GM21717 (cell line): ENCODE data around the gene COL1A1.

Source experiments
- ATAC-seq: cut with Tn5 transposase; IDR thresholded peaks from one replicate; pipeline ENCODE4 v1.9.1; 2021; ENCODE audit warnings: mild to moderate bottlenecking, moderate library complexity; ENCODE audit not compliant: unreplicated experiment

Gene COL1A1

DNA sequence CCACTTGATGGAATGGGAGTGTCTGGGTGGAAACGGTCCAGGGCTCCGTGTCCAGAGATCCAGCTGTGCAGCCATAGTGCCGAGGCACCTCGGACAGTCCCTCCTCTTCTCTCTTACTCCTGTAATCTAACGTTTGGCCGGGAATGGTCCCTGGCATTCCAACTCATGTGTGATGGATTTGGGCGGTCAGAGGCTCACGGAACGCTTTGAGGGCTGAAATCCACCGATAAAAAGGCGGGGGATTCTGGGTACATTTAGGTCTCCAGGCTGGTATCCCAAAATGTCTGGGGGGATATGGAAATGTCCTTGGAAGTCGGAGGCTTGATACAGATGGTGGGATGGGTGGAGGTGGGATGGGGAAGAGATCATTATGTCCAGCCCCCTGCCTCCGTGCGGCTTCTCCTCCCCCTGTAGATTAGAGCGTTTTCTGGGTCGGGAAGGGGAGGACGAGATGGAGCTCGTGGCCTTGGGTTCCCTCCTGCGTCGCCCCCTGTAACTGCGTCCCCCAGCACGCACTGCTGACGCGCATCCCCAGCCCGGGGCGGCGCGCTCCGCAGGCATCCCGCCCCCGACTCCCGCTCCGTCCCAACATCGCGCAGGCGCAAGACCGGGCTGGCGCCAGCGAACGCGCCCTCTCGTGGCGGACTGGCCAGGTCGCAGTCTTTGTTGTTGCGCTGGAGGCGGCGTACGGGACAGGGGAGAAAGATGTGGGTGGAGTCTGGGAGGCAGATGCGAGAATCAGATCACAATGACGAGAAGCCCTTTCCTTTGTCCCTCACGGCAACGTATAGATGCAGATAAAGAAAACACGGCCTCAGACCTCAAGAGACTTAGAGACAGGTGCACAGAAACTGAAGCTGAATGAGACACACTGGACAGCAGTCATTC lies 40.2 kb downstream of the COL1A1 start:
- ATAC-seq, result no peak

DNA sequence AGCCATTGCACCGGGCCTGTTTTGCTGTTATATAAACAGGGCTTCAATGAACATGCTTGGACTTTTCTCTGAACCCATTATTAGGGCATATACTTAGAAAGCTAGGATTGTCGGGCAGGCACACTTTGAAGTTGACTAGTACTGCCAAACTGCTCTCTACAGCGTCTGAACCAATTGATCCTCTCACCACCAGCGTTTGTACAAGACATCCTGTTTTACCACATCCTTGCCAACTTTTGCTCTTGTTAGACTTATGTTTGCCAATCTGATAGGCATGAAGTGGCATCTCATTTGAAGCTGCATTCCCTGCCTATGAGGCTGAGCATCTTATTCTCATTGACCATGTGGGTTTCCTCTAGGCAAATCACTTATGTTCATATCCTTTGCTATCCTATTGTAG lies 43.5 kb downstream of the COL1A1 start:
- no peak for ATAC-seq

DNA sequence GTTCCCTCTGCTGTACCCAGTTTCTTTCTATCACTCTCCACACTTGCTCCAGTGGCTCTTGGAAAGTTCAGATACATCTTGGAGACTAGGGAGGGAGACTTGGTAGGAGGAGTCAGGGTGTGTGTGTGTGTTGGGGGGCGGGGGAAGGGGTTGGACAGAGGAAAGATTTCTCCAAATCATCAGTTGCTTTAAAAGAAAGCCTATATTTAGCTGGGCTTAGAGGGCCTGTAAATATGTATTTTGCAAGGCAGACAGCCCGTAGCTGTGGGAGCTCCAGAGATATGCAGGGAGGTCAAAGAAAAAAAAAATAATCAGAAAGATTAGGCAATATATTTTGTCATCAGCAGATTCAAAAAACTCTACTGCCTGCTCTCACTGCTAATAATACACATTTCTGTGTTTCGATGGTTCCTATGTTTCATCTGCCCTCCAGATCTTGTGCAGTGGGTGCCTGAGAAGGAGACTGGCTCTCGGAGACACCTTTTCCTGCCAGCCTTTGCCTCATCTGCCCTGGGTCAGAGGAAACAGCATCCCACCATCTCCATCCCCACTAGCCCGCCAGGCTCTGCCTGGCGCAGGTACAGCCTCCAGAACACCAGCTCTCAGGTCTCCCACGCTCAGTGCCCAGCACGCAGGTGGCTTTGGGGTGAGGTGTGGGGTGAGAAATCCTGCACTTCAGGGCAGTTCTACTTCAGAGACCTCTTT lies 46.2 kb downstream of the COL1A1 start:
- ATAC-seq, result no peak

DNA sequence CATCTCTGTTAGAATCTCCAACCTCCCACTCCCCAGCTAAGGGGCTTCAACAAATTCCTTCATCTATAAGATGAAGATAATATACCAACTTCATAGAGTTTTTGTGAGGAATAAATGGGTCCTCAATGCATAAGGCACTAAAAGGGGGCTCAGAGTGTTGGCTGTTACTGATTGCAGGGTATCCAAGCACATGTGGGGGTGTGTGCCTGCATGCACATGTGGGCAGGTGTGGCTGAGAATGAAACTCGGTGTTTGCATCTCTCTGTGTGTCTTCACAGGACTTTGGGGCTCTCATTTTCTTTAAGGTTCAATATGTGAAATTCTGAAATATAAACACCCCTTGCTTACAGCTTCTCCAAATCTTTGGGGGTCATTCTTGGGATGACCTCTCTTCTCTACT lies 46.8 kb downstream of the COL1A1 start:
- no peak for ATAC-seq

DNA sequence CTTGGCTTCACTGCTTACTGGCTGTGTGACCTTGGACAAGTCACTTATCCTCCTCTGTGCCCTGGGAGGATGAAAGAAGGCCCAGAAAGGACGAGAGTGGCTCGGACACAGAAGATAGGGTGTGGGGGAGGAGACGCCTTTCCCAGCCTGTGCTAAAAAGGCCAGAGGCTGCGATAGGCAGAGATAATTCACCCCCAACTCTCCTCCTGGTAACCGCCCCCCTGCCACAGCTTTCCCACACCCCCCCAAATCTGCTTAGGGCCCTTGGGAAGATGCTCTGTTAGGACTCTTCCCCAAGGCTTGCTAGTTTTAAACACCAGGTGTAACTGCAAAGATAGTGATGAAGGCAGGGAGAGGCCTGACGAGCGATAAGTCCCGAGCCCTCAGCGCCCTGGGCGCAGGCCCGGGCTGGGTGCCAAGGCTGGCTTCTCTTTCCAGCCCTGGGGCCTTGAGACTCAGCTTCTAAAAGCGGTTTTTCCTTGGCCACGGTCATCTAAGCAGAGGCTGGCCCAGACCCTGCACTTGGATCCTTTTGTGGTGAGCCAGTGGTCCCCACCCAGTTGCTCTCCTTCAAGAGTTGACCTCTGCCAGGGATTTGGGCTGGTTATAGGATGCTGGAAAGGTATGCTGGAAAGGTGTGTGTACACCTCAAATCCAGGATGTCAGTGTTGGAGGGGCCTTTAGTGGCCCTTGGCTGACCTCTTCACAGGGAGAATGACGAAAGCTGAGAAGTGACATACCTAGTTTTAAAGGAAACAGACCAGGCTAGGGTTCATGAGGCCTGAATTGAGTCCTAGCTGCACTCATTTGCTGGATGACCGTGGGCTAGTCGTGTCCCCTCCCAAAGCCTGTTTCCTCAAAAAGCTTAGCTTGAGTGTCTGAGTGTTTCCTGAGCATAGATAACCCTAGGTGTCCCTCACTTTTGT lies 47.5 kb downstream of the COL1A1 start:
- no peak for ATAC-seq

DNA sequence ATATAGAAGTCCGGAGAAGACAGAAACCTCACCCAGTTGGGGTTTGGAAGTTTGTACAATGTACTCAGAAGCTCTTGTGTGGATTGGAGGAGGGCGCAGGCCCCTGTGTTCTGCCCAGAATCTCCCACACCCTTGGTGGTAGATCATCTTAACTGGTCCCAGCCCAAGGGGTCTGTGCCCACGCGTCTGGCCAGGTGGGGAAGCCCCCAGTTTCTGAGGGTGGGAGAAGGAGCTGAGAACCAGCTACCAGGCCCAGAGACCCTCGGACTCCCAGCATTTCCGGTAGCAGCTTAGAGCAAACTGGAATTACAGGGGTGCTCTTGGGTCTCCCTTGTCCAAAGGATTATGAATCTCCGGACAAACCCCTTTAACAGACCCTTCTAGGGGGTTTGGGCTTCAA lies 48.7 kb downstream of the COL1A1 start:
- ATAC-seq, result no peak

DNA sequence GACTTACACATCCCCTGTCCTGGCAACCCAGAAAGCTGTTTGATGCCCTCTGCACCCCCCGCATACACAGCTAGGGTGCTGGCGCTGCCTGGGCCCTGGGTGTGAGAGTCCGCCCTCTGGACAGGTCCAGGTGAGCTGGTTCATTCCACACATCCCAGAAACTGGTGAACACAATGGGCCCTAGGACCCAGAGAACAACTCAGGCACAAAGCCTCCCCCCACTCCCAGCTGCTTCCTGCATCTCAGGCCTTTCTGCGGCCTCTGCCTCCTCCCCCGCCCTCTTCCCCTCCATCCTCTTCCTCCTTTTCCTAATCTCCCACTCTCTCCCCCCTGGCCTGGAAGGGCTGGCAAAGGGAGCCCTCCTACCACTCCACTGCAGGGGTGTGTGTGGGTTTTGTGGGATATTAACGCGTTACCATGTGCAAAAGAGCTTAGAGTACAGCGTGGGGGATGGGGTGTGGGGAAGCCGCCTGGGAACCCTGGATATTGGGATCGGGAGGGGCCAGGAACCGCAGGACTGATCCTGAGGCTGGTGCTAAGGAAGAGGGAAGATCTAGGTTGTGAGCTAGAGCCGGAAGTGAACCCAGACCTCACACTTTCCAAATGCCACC lies 49.4 kb downstream of the COL1A1 start:
- ATAC-seq, result no peak

DNA sequence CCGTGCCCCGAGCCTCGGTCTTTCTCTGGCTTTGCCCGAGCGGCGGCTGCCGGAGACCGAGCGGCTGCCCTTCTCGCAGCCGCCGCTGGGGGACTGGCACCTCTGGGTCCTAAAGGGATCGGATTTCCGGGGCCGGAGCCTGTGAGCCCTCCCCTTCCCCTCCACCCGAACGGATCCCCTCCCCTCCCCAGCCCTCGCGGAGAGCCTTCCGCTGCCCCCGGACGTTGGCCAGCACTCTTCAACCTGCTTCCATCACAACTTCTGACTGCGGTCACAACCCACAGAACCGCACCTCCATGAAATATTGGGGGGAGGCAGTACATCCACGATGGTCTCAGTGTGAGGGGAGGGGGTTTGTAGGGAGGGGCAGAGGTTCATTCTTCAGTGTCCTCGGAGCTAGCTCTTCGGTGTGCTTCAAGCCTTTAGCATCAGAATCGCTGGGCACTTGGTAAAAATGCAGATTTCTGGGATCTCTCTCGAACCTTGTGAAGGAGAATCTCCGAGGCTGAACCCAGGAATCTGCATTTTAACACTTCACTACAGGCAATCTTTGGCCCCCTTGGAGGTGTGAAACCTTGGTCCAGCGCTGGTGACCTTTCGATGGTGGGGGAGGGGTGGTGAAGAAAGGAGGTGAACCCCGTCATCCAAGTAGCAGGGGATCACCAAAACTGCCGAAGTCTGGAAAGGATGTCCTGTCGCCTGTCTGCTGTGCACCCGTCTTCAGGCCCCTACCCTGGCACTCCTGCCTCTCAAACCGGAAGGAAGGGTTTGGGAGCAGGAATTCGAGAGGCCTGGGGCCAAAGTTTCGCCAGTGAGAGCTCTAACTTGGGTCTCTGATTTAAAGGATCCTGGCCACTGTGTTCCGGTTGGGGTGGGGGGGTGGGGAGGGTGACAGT lies 50.1 kb downstream of the COL1A1 start:
- ATAC-seq, result peak; percentile 23

DNA sequence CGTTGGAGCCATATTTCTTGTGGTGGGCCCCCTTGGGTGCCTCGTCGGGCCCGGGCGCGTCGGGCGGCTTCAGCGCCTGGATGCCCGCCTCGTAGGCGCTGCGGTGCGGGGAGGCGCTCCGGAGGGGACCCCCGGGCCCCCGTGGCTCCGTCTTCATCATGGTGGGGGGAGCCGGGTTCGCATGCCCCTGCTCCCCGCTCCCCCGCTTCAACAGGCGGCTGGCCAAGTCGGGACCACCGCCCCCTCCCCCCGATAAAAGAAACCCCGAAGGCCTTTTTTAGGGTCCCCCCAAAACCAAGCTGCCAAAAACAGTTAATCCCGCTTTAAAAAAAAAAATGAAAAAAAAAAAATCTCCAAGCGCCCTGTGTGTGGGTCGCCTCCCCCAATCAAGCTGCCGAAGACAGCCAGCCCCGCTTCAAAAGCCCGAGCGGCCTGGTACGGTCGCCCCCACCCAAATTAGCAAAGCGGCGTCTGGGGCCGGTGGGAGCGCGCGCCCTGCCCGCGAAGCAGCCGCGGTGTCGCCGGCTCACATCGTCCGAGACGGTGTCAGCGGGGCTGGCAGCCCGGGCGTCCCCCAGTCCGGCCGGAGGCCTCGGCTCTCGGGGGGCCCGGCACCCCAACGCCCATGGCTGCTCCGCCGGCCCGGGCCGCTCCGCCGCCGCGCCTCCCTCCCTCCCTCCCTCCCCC lies 50.9 kb downstream of the COL1A1 start, which contains the start of gene PPP1R9B:
PPP1R9B (minus strand) TSS at position 324 of the 687 bp plus-strand sequence; CDS start at position 160, 164 bp downstream.
- ATAC-seq, result no peak

DNA sequence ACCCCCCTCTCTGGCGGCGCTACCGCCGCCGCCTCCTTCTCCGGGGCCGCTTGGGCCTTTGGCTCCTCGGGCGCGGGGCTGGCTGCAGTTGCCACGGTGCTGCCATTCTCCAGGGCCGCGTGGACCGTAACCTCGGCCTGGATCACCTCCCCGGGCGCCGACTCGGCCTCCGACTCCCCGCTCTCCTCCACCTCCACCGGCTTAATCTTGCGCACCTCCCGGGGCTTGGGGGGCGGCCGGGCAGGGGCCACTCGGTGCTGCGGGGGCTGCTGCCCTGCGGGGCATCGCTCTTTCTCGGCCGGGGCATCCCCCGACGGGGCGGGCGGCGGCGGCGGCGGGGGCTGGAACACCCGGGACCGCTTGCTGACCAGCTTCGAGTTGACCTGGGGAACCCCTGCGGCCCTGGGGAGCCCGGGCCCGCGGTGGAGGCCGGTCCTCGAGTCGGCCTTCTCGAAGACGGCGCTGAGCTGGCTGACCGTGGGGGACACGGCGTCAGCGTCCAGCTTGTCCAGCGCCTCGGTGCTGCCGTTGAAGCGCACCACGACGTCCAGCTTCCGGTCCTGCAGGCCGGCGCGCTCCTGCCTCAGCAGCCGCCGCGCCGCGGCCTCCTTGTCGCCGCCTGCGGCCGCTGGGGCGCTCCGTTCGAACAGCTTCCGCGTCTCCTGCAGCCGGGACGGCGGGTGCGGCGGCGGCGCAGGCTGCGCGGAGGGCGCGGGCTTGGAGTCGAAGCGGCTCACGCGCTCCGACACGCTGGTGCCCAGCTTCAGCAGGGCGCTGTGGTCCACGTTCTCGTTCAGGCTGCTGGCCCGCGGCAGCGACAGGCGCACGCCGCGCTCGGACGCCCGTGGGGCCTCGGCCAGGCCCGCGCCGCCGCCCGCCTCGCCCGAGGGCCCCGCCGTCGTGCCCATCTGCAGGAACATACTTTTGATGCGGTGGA lies 51.7 kb downstream of the COL1A1 start:
- ATAC-seq, result no peak

DNA sequence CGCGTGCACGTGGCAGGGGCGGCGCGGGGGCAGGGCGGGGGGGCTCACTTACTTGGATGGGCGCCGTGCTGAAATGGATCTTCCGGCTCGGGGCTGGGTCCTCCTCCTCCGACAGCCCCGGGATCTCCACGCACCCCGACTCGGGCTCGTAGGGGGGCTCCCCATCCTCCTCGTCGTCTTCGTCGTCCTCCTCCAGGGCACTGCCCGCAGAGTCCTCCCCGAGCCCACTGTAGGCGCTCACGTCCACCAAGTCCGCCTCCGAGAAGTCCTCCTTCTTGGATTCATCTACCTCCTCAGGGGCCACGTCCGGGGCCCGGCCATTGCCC lies 52.4 kb downstream of the COL1A1 start:
- no peak for ATAC-seq

DNA sequence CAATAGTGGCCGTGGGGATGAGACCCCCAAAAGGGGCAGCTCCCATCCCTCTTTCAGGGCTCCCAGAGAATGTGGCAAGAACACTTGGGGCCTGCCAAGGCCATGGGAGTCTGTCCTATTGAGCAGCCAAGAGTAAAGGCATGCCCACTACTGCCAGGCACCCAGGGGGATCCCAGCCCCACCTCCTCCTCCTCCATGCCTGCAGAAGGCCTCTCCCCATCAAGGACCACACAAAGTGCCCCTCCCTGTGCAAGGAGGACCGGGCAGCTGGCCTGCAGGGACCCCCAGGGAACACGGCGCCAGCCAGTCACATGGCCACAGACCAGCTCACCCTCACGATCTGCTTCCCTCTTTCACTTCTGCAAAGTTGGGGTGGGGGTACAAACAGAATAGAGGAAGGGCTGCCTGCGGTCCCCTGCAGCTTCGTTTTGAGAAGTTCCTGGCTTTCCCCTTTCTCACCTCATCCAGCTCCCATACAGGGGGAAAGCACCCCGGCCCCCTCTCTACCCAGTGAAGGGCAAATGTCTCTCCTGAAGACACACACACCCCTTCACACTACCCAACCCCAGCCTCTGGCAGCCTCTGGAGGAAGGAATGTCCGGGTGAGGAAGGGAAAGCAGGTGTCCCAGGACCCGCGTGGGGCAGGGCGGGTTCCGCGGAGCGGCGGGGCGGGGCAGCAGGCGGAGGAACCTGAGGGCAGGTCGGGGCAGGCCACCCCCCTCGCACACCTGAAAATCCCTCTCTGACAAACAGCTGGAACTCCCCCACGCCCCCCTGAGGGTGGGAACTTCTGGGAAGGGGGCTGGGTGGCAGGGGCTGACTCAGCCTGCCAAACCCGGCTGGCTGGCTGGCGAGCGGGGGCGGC lies 53.0 kb downstream of the COL1A1 start:
- peak; percentile 36 for ATAC-seq

DNA sequence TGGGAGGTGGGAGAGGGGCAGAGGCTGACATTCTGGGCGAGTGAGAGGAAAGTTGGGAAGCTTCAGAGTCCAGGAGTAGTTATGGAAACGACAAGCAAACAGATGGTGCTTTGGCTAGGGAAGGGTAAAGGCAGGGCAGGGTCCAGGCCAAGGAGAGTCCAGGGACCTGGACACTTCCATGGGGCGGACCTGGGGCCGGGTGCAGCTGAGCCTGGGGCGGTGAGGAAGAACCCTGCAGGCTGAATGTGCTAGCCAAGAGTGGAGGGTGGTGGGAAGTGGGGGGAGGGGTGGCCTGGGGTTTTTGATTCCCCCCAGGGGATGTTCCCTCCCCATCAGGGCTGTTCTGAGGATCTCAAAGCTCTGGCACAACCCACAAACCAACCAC lies 53.6 kb downstream of the COL1A1 start:
- ATAC-seq, result no peak

DNA sequence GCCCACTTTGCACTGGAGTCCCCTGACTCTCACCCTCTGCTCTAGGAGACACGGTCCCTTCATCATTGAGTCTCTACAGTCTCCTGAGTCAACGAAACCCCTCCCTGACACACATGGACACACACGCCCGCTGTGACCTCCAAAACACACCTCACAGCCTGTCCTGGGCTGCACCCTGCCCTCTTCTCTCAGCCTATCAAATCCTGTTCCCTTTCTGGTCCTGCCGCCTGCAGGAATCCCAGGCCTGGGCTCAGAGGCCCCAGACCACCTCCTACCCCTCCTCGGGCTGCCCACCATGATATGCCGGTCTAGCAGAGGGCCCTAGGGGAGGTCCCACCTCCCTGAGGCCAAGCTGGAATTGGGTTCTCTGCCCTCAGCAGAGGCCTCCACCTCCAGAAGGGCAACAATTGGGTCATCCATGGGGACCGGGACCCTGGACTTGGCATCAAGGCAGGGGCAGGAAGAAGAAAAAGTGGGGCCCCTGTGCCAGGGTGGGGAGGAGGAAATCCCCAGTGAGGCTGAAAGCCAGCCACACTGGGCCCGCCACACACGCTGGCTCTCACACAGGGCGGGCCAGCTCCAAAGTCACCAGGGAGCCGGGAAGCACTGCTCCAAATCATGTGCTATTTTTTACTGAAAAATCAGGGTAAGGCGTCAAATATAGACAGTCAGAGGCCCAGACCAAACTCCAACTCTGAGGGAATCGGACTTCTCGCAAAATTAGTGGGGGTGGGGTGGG lies 54.3 kb downstream of the COL1A1 start:
- no peak for ATAC-seq

DNA sequence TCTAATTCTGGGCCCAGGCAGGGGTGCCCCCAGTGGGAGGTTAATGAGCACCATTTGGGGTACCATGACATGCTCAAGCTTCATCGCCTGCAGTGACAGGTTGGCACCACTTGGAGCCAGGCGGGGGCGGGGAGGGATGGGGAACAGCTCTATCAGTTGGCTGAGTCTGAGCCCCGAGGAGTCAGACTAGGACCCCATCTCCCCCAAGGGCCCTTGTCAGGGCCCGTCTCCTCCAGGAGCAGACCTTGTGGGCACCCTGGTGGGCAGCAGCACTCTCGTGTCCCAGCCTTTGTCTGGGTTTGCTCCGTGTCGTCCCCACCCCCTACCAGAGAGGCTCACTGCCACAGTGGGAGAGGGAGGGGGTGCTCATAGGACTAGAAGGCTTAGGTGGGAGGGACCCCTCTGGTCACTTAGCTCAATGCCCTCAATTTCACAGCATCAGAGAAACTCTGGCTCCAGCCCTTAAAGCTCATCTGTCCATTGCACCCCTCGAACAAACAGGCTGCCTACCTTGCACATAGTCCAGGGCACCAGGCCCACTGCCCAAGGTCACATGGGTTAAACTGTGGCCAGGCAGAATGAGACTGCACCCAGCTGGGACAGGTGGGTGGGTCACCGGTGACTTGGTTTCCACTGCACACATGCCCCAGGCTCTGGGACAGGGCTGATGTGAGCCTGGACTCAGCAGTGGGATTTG lies 55.1 kb downstream of the COL1A1 start:
- no peak for ATAC-seq
